Stromal cell of bone marrow (primary cell): ENCODE data around the gene USP21.

Source experiments
- DNase-seq: peaks from one replicate; pipeline ENCODE4 v3.0.0-alpha.2; 2012; ENCODE audit warnings: low read depth

USP21 gene

GRCh38 chr1:161137881-161138280 lies 21.4 kb upstream of the USP21 start:
- no peak for DNase-seq

- no peak for DNase-seq
These were observed 20.9 kb upstream of the USP21 start for GRCh38 chr1:161138431-161138830.

- peak; percentile 27 for DNase-seq
These were observed 19.5 kb upstream of the USP21 start for GRCh38 chr1:161139766-161140165.

- no peak for DNase-seq
These were observed 18.4 kb upstream of the USP21 start for GRCh38 chr1:161140755-161141400.

- DNase-seq: no peak
These were observed 13.5 kb upstream of the USP21 start for GRCh38 chr1:161145832-161146231.

GRCh38 chr1:161153176-161153575 lies 6.1 kb upstream of the USP21 start:
- DNase-seq: no peak

GRCh38 chr1:161153682-161154337 lies 5.5 kb upstream of the USP21 start, which contains the start of gene UFC1:
Gene UFC1, plus strand, starts transcription at chr1:161153978. Its CDS starts 20 bp downstream, at chr1:161153998.
- DNase-seq: peak; percentile 81

- DNase-seq: no peak
These were observed 1.4 kb upstream of the USP21 start for GRCh38 chr1:161157867-161158266.

- DNase-seq: no peak
These were observed 837 bp upstream of the USP21 start for GRCh38 chr1:161158316-161159010.

- no peak for DNase-seq
These were observed 578 bp downstream of the USP21 start for GRCh38 chr1:161159913-161160243.

- DNase-seq: no peak
These were observed 1.4 kb downstream of the USP21 start for GRCh38 chr1:161160671-161161145.

- no peak for DNase-seq
These were observed 2.4 kb downstream of the USP21 start for GRCh38 chr1:161161652-161162051.

GRCh38 chr1:161162052-161162451 lies 2.8 kb downstream of the USP21 start:
- DNase-seq: no peak

- no peak for DNase-seq
These were observed 3.5 kb downstream of the USP21 start for GRCh38 chr1:161162806-161163205.

- no peak for DNase-seq
These were observed 4.5 kb downstream of the USP21 start for GRCh38 chr1:161163793-161164192.

- DNase-seq: no peak
These were observed 5.8 kb downstream of the USP21 start for GRCh38 chr1:161164901-161165610.

- peak; percentile 98 for DNase-seq
These were observed 6.7 kb downstream of the USP21 start, which contains the start of gene PPOX for GRCh38 chr1:161165742-161166668. Gene PPOX, plus strand, starts transcription at chr1:161166426. Its CDS starts 422 bp downstream, at chr1:161166848.

- no peak for DNase-seq
These were observed 7.6 kb downstream of the USP21 start for GRCh38 chr1:161166669-161167548.

GRCh38 chr1:161168906-161169305 lies 9.6 kb downstream of the USP21 start:
- no peak for DNase-seq

- no peak for DNase-seq
These were observed 11.9 kb downstream of the USP21 start for GRCh38 chr1:161171191-161171590.
